SK-N-SH (cell line): ENCODE measurements around the gene MGLL.

Experiments used
- JUND ChIP-seq: IDR thresholded peaks from 2 replicates; pipeline ENCODE4 v1.4.0; 2012
- NFIC ChIP-seq: IDR thresholded peaks from 2 replicates; pipeline ENCODE4 v1.4.0; 2012; ENCODE audit warnings: borderline replicate concordance
- POLR2AphosphoS5 ChIP-seq: IDR thresholded peaks from 2 replicates; pipeline ENCODE4 v1.6.1; 2012; ENCODE audit warnings: low read depth, low read length
- RAD21 ChIP-seq: IDR thresholded peaks from 2 replicates; pipeline ENCODE4 v1.6.1; 2012; ENCODE audit warnings: mild to moderate bottlenecking, low read length
- TF ChIP-seq, protein P1 (sequence below): IDR thresholded peaks from 2 replicates; pipeline ENCODE4 v1.4.0; 2012; ENCODE audit warnings: low read depth, borderline replicate concordance
- TF ChIP-seq, protein P2 (sequence below): IDR thresholded peaks from 2 replicates; pipeline ENCODE4 v1.6.1; 2012; ENCODE audit warnings: mild to moderate bottlenecking, low read depth, low read length, moderate library complexity
- TF ChIP-seq, protein P3 (sequence below): fragments of 200-600 bp; sonication (generic); IDR thresholded peaks from 2 replicates; pipeline ENCODE4 v1.6.1; 2017; ENCODE audit warnings: antibody characterized with exemption, mild to moderate bottlenecking, moderate library complexity
- TF ChIP-seq, protein P4 (sequence below): fragments of 150-350 bp; IDR thresholded peaks from 2 replicates; pipeline ENCODE4 v1.6.1; 2016; ENCODE audit warnings: mild to moderate bottlenecking, low read depth, low read length

DNA sequence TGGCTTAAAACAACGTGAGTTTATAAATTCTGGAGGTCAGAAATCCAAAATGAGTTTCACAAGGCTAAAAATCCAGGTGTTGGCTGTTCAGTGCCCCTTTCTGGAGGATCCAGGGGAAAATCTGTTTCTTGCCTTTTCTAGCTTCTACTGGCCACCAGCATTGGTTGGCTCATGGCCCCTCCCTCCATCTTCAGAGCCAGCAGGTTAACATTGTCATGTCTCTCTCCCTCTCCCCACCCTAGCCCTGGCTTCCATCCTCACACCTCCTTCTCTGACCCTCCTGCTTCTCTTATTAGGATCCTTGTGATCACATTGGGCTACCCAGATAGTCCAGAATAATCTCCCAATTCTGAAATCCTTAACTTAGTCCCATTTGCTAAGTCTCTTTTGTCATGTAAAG lies 32.9 kb upstream of the MGLL start:
- TF ChIP-seq, protein P1, sequence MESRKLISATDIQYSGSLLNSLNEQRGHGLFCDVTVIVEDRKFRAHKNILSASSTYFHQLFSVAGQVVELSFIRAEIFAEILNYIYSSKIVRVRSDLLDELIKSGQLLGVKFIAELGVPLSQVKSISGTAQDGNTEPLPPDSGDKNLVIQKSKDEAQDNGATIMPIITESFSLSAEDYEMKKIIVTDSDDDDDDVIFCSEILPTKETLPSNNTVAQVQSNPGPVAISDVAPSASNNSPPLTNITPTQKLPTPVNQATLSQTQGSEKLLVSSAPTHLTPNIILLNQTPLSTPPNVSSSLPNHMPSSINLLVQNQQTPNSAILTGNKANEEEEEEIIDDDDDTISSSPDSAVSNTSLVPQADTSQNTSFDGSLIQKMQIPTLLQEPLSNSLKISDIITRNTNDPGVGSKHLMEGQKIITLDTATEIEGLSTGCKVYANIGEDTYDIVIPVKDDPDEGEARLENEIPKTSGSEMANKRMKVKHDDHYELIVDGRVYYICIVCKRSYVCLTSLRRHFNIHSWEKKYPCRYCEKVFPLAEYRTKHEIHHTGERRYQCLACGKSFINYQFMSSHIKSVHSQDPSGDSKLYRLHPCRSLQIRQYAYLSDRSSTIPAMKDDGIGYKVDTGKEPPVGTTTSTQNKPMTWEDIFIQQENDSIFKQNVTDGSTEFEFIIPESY, result no peak
- TF ChIP-seq, protein P2, sequence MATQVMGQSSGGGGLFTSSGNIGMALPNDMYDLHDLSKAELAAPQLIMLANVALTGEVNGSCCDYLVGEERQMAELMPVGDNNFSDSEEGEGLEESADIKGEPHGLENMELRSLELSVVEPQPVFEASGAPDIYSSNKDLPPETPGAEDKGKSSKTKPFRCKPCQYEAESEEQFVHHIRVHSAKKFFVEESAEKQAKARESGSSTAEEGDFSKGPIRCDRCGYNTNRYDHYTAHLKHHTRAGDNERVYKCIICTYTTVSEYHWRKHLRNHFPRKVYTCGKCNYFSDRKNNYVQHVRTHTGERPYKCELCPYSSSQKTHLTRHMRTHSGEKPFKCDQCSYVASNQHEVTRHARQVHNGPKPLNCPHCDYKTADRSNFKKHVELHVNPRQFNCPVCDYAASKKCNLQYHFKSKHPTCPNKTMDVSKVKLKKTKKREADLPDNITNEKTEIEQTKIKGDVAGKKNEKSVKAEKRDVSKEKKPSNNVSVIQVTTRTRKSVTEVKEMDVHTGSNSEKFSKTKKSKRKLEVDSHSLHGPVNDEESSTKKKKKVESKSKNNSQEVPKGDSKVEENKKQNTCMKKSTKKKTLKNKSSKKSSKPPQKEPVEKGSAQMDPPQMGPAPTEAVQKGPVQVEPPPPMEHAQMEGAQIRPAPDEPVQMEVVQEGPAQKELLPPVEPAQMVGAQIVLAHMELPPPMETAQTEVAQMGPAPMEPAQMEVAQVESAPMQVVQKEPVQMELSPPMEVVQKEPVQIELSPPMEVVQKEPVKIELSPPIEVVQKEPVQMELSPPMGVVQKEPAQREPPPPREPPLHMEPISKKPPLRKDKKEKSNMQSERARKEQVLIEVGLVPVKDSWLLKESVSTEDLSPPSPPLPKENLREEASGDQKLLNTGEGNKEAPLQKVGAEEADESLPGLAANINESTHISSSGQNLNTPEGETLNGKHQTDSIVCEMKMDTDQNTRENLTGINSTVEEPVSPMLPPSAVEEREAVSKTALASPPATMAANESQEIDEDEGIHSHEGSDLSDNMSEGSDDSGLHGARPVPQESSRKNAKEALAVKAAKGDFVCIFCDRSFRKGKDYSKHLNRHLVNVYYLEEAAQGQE, result no peak
- TF ChIP-seq, protein P3, sequence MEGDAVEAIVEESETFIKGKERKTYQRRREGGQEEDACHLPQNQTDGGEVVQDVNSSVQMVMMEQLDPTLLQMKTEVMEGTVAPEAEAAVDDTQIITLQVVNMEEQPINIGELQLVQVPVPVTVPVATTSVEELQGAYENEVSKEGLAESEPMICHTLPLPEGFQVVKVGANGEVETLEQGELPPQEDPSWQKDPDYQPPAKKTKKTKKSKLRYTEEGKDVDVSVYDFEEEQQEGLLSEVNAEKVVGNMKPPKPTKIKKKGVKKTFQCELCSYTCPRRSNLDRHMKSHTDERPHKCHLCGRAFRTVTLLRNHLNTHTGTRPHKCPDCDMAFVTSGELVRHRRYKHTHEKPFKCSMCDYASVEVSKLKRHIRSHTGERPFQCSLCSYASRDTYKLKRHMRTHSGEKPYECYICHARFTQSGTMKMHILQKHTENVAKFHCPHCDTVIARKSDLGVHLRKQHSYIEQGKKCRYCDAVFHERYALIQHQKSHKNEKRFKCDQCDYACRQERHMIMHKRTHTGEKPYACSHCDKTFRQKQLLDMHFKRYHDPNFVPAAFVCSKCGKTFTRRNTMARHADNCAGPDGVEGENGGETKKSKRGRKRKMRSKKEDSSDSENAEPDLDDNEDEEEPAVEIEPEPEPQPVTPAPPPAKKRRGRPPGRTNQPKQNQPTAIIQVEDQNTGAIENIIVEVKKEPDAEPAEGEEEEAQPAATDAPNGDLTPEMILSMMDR, result no peak
- TF ChIP-seq POLR2AphosphoS5 (no peak), RAD21 (no peak), JUND (no peak), NFIC (no peak)
- TF ChIP-seq, protein P4, sequence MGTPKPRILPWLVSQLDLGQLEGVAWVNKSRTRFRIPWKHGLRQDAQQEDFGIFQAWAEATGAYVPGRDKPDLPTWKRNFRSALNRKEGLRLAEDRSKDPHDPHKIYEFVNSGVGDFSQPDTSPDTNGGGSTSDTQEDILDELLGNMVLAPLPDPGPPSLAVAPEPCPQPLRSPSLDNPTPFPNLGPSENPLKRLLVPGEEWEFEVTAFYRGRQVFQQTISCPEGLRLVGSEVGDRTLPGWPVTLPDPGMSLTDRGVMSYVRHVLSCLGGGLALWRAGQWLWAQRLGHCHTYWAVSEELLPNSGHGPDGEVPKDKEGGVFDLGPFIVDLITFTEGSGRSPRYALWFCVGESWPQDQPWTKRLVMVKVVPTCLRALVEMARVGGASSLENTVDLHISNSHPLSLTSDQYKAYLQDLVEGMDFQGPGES, result no peak
